ENCODE results near the gene DCTN3.
"Not testable (repeated sequence)": the region's sequence is repeated elsewhere in the genome, so short reads cannot be mapped to it uniquely, and the experiment has no call there.

DNA sequence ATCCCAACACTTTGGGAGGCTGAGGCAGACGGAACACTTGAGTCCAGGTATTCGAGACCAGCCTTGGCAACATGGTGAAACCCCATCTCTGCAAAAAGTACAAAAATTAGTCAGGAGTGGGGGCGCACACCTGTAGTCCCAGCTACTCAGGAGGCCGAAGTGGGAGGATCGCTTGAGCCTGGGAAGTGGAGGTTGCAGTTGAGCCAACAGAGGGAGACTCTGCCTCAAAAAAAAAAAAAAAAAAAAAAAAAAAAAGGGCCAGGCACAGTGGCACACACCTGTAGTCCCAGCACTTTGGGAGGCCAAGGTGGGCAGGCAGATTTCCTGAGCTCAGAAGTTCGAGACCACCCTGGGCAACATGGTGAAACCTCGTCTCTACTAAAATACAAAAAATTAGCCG, 19.0 kb upstream of the DCTN3 start:
- not testable (repeated sequence) for TF ChIP-seq JUND (IDR thresholded peaks at IDR 0.05; ENCODE audit: low read depth, low read length); RAD21 (IDR thresholded peaks at IDR 0.05; ENCODE audit: insufficient read depth, low read depth, low read length); REST (IDR thresholded peaks at IDR 0.05; ENCODE audit: low read depth, low read length); SP1 (IDR thresholded peaks at IDR 0.05; ENCODE audit: low read depth, low read length); EP300 (IDR thresholded peaks at IDR 0.05; ENCODE audit: borderline replicate concordance in 1 of 2, control insufficient read depth in 1 of 2, low read depth in 2 of 2, low read length in 2 of 2); POLR2AphosphoS2 (IDR thresholded peaks at IDR 0.05; ENCODE audit: low read depth, low read length); NFIC (IDR thresholded peaks at IDR 0.05; ENCODE audit: low read depth, low read length); HDAC6 (IDR thresholded peaks at IDR 0.05; ENCODE audit: unreplicated experiment); MYC (IDR thresholded peaks at IDR 0.05; ENCODE audit: insufficient read depth, insufficient read length, insufficient replicate concordance, low read length, severe bottlenecking); NFXL1 (IDR thresholded peaks at IDR 0.05; ENCODE audit: borderline replicate concordance)
- TF ChIP-seq, protein P1, sequence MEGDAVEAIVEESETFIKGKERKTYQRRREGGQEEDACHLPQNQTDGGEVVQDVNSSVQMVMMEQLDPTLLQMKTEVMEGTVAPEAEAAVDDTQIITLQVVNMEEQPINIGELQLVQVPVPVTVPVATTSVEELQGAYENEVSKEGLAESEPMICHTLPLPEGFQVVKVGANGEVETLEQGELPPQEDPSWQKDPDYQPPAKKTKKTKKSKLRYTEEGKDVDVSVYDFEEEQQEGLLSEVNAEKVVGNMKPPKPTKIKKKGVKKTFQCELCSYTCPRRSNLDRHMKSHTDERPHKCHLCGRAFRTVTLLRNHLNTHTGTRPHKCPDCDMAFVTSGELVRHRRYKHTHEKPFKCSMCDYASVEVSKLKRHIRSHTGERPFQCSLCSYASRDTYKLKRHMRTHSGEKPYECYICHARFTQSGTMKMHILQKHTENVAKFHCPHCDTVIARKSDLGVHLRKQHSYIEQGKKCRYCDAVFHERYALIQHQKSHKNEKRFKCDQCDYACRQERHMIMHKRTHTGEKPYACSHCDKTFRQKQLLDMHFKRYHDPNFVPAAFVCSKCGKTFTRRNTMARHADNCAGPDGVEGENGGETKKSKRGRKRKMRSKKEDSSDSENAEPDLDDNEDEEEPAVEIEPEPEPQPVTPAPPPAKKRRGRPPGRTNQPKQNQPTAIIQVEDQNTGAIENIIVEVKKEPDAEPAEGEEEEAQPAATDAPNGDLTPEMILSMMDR (IDR thresholded peaks at IDR 0.05 in 2 of 3, conservative IDR thresholded peaks at IDR 0.05 in 1 of 3; ENCODE audit: control insufficient read depth in 2 of 3, extremely low read depth in 1 of 3, insufficient read depth in 1 of 3, low read depth in 3 of 3, low read length in 3 of 3), result not testable (repeated sequence)

All from GM12878 (cell line).